GM12878 (cell line): ENCODE results near the gene ACVR1C. TPM values are rescaled to one million over a fixed set of nuclear protein-coding genes. Genes with fewer than 3 reads are reported as not detected.

Experiments
- ATAC-seq: fragments of 200-7000 bp; cut with Tn5 transposase; 3 replicates; pipeline ENCODE4 v1.9.1; 2020; ENCODE audit warnings: mild to moderate bottlenecking, moderate library complexity
- BruUV-seq: library from RNA; stranded (reverse); fragments of 400-500 nt; replicated peaks from 2 replicates; lab custom pipeline; 2021; lab: Mats Ljungman, UMichigan
- CTCF ChIA-PET: fragments of 300-600 bp; sonication (Branson Sonifier 250); formaldehyde crosslinking; extraction: SDS; loops from one replicate; lab custom pipeline; 2021; ENCODE audit warnings: inconsistent platforms; lab: Yijun Ruan, JAX
- POLR2A ChIA-PET: fragments of 350-600 bp; formaldehyde crosslinking; extraction: SDS; loops from one replicate; lab custom pipeline; 2021; ENCODE audit warnings: inconsistent platforms; lab: Charles Lee
- RAD21 ChIA-PET: fragments of 300-600 bp; sonication (Branson Sonifier 250); formaldehyde crosslinking; loops from one replicate; lab custom pipeline; 2023; ENCODE audit warnings: antibody characterized with exemption; ENCODE audit not compliant: unreplicated experiment; lab: Charles Lee
- SMC1A ChIA-PET: fragments of 300-600 bp; sonication (Branson Sonifier 250); formaldehyde crosslinking; loops from one replicate; lab custom pipeline; 2023; ENCODE audit not compliant: unreplicated experiment, uncharacterized antibody; lab: Charles Lee
- DNase-seq: peaks from one replicate; pipeline ENCODE4 v3.0.0-alpha.2; 2011; ENCODE audit warnings: low read depth, low spot score
- FAIRE-seq: peaks from 3 replicates; lab custom pipeline; 2011; peaks lifted over from hg19 to GRCh38; lab: Jason Lieb, UNC
- H2AFZ ChIP-seq: 2 replicates; pipeline ENCODE4 v1.6.0; 2011; ENCODE audit warnings: low read depth, low read length, control low read depth; ENCODE audit not compliant: control insufficient read depth
- H3K27ac ChIP-seq: 2 replicates; pipeline ENCODE4 v1.5.1; 2011; ENCODE audit warnings: control low read depth; ENCODE audit not compliant: control insufficient read depth, insufficient read depth
- H3K27me3 ChIP-seq, 2 experiments: replicated peaks in 1 of 2; 2 replicates each; pipeline versions ENCODE4 v1.6.0 to v1.6.1; 2011; ENCODE audit warnings: low read length in 1 of 2; ENCODE audit not compliant: control insufficient read depth in 2 of 2, insufficient read depth in 2 of 2
- H3K36me3 ChIP-seq, 2 experiments: 2 replicates each; pipeline ENCODE4 v1.5.1; 2011; ENCODE audit warnings: low read length in 1 of 2; ENCODE audit not compliant: control insufficient read depth in 2 of 2, insufficient read depth in 2 of 2
- H3K4me1 ChIP-seq: 2 replicates; pipeline ENCODE4 v1.6.1; 2011; ENCODE audit warnings: mild to moderate bottlenecking, low read length, moderate library complexity, mixed read lengths; ENCODE audit not compliant: control insufficient read depth, insufficient read depth
- H3K4me2 ChIP-seq: 2 replicates; pipeline ENCODE4 v1.6.0; 2011; ENCODE audit warnings: control low read depth; ENCODE audit not compliant: control insufficient read depth, insufficient read depth
- H3K4me3 ChIP-seq: fragments of 200-600 bp; sonication (generic); 2 replicates; pipeline ENCODE4 v1.5.1; 2016
- H3K79me2 ChIP-seq: 2 replicates; pipeline ENCODE4 v1.6.0; 2011; ENCODE audit warnings: low read length; ENCODE audit not compliant: control insufficient read depth, insufficient read depth
- H3K9ac ChIP-seq: 2 replicates; pipeline ENCODE4 v1.8.0; 2011; ENCODE audit warnings: low read length, control low read depth, mixed read lengths; ENCODE audit not compliant: control insufficient read depth, insufficient read depth
- H3K9me3 ChIP-seq: replicated peaks from 3 replicates; pipeline ENCODE4 v1.5.1; 2011; ENCODE audit warnings: mild to moderate bottlenecking, low read length; ENCODE audit not compliant: control insufficient read depth, insufficient read depth
- H4K20me1 ChIP-seq: 2 replicates; pipeline ENCODE4 v1.6.0; 2011; ENCODE audit not compliant: control insufficient read depth, insufficient read depth
- ASH2L ChIP-seq: fragments of 300-600, 200-600 bp; sonication (generic); IDR thresholded peaks from 2 replicates; pipeline ENCODE4 v1.6.1; 2017; ENCODE audit warnings: low read depth, mild to moderate bottlenecking, borderline replicate concordance
- HDGF ChIP-seq: fragments of 450-650 bp; IDR thresholded peaks from 2 replicates; pipeline ENCODE4 v1.6.1; 2016; ENCODE audit warnings: antibody characterized with exemption
- IKZF1 ChIP-seq: fragments of 450-650 bp; conservative IDR thresholded peaks from 2 replicates; pipeline ENCODE4 v1.6.1; 2017; ENCODE audit warnings: antibody characterized with exemption, mild to moderate bottlenecking
- IRF3 ChIP-seq: fragments of 450-650 bp; IDR thresholded peaks from 2 replicates; pipeline ENCODE4 v1.6.1; 2014; ENCODE audit warnings: mild to moderate bottlenecking
- JUNB ChIP-seq: IDR thresholded peaks from 2 replicates; pipeline ENCODE4 v1.6.1; 2016; ENCODE audit warnings: antibody characterized with exemption, mild to moderate bottlenecking
- MAX ChIP-seq: IDR thresholded peaks from 2 replicates; pipeline ENCODE4 v1.6.1; 2012; ENCODE audit warnings: low read depth, low read length, improper control_type of control experiment
- MYC ChIP-seq: IDR thresholded peaks from 2 replicates; pipeline ENCODE4 v1.6.1; 2011; ENCODE audit warnings: mild to moderate bottlenecking, low read length, moderate library complexity, inconsistent platforms; ENCODE audit not compliant: insufficient read depth, insufficient replicate concordance, insufficient read length, severe bottlenecking
- PAX8 ChIP-seq: fragments of 450-650 bp; IDR thresholded peaks from 2 replicates; pipeline ENCODE4 v1.6.1; 2017; ENCODE audit warnings: mild to moderate bottlenecking, moderate library complexity
- POLR2A ChIP-seq: IDR thresholded peaks from 2 replicates; pipeline ENCODE4 v1.6.1; 2011; ENCODE audit warnings: low read depth, mild to moderate bottlenecking, low read length
- RBBP5 ChIP-seq: fragments of 200-600 bp; sonication (generic); conservative IDR thresholded peaks from 2 replicates; pipeline ENCODE4 v1.6.1; 2016
- RELA ChIP-seq: fragments of 450-650 bp; IDR thresholded peaks from 2 replicates; pipeline ENCODE4 v1.8.0; 2014; ENCODE audit warnings: borderline replicate concordance; ENCODE audit not compliant: partially characterized antibody
- SMAD1 ChIP-seq: fragments of 450-650 bp; IDR thresholded peaks from 2 replicates; pipeline ENCODE4 v1.6.1; 2018; ENCODE audit warnings: mild to moderate bottlenecking, low read depth; ENCODE audit not compliant: partially characterized antibody
- SMAD5 ChIP-seq: IDR thresholded peaks from 2 replicates; pipeline ENCODE4 v1.6.1; 2016; ENCODE audit warnings: antibody characterized with exemption, low read depth
- in situ Hi-C: fragments of 300-500 bp; cut with MboI; formaldehyde crosslinking; loops from 9 replicates; pipeline ENCODE4 v1.14.3; 2018; ENCODE audit warnings: mixed read lengths
- intact Hi-C: fragments of 100-400 bp; cut with micrococcal nuclease; formaldehyde crosslinking; loops from one replicate; pipeline ENCODE4 v1.14.2; 2022; ENCODE audit not compliant: unreplicated experiment
- polyA plus RNA-seq, 11 experiments: library from polyadenylated mRNA; depleted of rRNA in 4 of 11; unstranded in 6 of 11; stranded (reverse) in 5 of 11; fragments of >200 nt; fragmentation: Nextera tagmentation in 4 of 11; fragmentation: Illumina TruSeq in 1 of 11; extraction: Ambion mirVana in 4 of 11; extraction: Trizol in 1 of 11; gene quantifications; 1 replicate in 1 of 11; 2 replicates in 10 of 11; pipeline versions ENCODE4 v1.2.1 to v1.2.3, GENCODE V29; 2011 to 2016; ENCODE audit warnings: inconsistent platforms in 2 of 11, missing spikeins in 2 of 11, low read depth in 1 of 11
- total RNA-seq, 4 experiments: library from RNA; depleted of rRNA in 3 of 4; stranded (reverse); fragments of >200 nt in 3 of 4; fragmentation: Illumina TruSeq in 1 of 4; extraction: Trizol in 1 of 4; gene quantifications; 2 replicates each; pipeline versions ENCODE4 v1.2.1 to v1.2.3, GENCODE V29; 2013 to 2021
- TF ChIP-seq, protein P1 (sequence below): fragments of 450-650 bp; IDR thresholded peaks from 2 replicates; pipeline ENCODE4 v1.6.1; 2016; ENCODE audit warnings: mild to moderate bottlenecking
- TF ChIP-seq, protein P2 (sequence below): fragments of 150-350 bp; IDR thresholded peaks from 2 replicates; pipeline ENCODE4 v1.6.1; 2016; ENCODE audit warnings: low read depth, low read length
- TF ChIP-seq, protein P3 (sequence below): IDR thresholded peaks from 2 replicates; pipeline ENCODE4 v1.6.1; 2011; ENCODE audit warnings: borderline replicate concordance, low read depth, mild to moderate bottlenecking, moderate library complexity, mixed read lengths, low read length; ENCODE audit not compliant: insufficient read depth; ENCODE audit errors: extremely low read length

ACVR1C gene
- total and polyA plus RNA-seq, 10 of the 15 experiments (the other 5 are each of a cell fraction or from before 2014, with no cell fraction given), result not detected

- BruUV-seq, result no TSS peak
- TF ChIP-seq RBBP5 (no peak), SMAD1 (no peak), PAX8 (no peak), IKZF1 (no peak), JUNB (no peak), POLR2A (no peak), HDGF (no peak), MAX (no peak), IRF3 (no peak), SMAD5 (no peak), ASH2L (no peak), RELA (no peak), MYC (no peak)
- TF ChIP-seq, protein P1, sequence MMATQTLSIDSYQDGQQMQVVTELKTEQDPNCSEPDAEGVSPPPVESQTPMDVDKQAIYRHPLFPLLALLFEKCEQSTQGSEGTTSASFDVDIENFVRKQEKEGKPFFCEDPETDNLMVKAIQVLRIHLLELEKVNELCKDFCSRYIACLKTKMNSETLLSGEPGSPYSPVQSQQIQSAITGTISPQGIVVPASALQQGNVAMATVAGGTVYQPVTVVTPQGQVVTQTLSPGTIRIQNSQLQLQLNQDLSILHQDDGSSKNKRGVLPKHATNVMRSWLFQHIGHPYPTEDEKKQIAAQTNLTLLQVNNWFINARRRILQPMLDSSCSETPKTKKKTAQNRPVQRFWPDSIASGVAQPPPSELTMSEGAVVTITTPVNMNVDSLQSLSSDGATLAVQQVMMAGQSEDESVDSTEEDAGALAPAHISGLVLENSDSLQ, result no peak
- TF ChIP-seq, protein P2, sequence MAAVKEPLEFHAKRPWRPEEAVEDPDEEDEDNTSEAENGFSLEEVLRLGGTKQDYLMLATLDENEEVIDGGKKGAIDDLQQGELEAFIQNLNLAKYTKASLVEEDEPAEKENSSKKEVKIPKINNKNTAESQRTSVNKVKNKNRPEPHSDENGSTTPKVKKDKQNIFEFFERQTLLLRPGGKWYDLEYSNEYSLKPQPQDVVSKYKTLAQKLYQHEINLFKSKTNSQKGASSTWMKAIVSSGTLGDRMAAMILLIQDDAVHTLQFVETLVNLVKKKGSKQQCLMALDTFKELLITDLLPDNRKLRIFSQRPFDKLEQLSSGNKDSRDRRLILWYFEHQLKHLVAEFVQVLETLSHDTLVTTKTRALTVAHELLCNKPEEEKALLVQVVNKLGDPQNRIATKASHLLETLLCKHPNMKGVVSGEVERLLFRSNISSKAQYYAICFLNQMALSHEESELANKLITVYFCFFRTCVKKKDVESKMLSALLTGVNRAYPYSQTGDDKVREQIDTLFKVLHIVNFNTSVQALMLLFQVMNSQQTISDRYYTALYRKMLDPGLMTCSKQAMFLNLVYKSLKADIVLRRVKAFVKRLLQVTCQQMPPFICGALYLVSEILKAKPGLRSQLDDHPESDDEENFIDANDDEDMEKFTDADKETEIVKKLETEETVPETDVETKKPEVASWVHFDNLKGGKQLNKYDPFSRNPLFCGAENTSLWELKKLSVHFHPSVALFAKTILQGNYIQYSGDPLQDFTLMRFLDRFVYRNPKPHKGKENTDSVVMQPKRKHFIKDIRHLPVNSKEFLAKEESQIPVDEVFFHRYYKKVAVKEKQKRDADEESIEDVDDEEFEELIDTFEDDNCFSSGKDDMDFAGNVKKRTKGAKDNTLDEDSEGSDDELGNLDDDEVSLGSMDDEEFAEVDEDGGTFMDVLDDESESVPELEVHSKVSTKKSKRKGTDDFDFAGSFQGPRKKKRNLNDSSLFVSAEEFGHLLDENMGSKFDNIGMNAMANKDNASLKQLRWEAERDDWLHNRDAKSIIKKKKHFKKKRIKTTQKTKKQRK, result no peak
- TF ChIP-seq, protein P3, sequence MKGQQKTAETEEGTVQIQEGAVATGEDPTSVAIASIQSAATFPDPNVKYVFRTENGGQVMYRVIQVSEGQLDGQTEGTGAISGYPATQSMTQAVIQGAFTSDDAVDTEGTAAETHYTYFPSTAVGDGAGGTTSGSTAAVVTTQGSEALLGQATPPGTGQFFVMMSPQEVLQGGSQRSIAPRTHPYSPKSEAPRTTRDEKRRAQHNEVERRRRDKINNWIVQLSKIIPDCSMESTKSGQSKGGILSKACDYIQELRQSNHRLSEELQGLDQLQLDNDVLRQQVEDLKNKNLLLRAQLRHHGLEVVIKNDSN, result no peak
- in situ Hi-C loops (no loop called here), intact Hi-C loops (no loop called here)
- ChIA-PET CTCF (no interaction called here), POLR2A (no interaction called here), SMC1A (interaction anchor here (0.7 kb wide), 1 partner anchor 350 kb away, joined by 4 read pairs; no protein-coding TSS in a partner anchor), RAD21 (no interaction called here)
- no peak overlapping the region for H3K9ac ChIP-seq
- no peaks in the 10 kb centered on the region for H3K79me2 ChIP-seq
- ATAC-seq, result no peak
- H4K20me1 ChIP-seq, result no peaks in the 10 kb centered on the region
- H3K27ac ChIP-seq, result no peak overlapping the region
- H3K27me3 ChIP-seq, result no peaks in the 10 kb centered on the region
- no peak overlapping the region for H3K4me3 ChIP-seq
- H2AFZ ChIP-seq, result no peak overlapping the region
- H3K4me2 ChIP-seq, result no peak overlapping the region
- H3K36me3 ChIP-seq, result no peaks in the 10 kb centered on the region
- no peaks in the 10 kb centered on the region for H3K9me3 ChIP-seq
- no peaks in the 10 kb centered on the region for H3K4me1 ChIP-seq
- no peak for FAIRE-seq
- no peak for DNase-seq
Measured at GRCh38 chr2:157677941-157678340, 49.3 kb upstream of the ACVR1C start.
